GM18526 (cell line): ENCODE data around the gene STX8.

ENCODE experiments used
- POLR2A ChIP-seq: IDR thresholded peaks from 3 replicates; pipeline ENCODE4 v1.6.1; 2011; ENCODE audit not compliant: insufficient read length; ENCODE audit errors: extremely low read depth

Gene STX8

DNA sequence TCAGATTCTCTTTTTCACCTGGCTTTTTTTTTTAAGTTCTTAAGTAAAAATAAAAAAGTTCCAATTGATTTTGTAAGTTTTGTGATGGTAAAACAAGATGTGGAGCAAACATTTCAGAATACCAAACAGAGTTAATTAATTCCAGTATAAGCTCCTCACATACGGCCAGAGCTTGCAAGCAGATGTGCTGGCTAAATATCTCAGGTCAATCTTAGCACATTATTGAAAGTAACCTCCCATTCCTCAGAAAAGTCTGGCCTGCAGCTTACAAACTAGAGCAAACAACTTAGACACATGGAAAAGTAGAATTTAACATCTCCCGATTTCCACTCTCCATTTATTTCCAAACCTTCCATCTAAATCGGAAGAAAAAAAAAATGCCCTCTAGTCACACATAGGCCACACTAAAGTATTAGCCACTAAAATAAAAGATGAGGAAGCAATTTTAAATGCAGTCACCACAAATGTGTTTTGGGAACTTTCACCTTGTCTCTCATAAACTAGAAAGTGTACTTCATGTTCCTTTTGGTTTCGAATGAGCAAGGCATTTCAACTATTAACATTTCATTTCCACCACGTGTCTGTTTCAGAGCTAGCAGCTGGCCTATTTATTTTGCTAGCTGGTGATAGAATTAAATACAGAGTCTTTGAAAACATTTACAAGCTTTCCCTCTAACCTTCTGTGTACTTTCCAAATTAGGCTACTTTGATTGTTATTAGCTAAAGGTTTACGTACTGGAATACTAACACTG is 143.3 kb downstream of the STX8 start:
- no peak for TF ChIP-seq POLR2A

GRCh38 chr17:9431620-9432019 is 144.0 kb downstream of the STX8 start:
- no peak for TF ChIP-seq POLR2A

DNA sequence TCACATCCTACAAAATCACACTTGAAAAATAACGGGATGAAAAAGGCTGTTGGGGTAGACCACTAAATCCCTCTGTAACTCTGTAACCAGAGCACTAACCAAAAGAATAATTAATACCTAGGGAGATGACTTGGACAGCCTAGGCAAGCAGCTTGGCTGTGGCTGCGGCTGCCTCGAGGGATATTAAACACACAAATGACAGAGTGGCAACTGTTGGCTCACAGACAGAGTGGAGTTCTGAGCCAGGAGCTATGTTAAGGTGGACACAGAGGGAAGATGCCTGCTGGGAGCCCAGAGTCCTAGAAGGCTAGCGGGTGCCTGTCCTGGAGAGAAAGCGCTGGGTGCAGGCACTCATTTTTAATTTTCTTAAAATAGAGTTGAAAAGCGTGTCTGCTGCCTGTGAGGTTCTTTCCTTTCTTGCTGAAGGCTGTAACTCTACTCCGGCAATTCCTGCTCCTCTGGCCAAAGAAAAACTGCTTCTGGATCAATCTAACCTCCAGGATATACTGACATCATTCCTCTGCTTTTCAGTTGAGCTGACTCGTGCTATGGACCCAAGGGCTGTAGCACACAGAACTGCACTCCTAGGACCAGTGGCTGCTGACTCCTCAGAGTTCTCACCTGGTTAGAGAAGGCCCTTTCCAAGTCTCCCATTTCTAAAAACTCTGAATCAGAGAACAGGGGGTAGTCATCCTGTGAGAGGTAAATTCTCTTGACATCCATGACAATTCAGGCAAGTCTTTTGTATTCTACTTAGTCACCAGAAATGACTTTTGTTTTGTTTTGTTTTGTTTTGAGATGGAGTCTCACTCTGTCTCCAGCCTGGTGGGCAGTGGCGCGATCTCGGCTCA is 147.9 kb downstream of the STX8 start:
- TF ChIP-seq POLR2A, result no peak

GRCh38 chr17:9424071-9424640 is 151.5 kb downstream of the STX8 start:
- TF ChIP-seq POLR2A, result no peak

GRCh38 chr17:9421525-9421924 is 154.1 kb downstream of the STX8 start:
- TF ChIP-seq POLR2A, result no peak

DNA sequence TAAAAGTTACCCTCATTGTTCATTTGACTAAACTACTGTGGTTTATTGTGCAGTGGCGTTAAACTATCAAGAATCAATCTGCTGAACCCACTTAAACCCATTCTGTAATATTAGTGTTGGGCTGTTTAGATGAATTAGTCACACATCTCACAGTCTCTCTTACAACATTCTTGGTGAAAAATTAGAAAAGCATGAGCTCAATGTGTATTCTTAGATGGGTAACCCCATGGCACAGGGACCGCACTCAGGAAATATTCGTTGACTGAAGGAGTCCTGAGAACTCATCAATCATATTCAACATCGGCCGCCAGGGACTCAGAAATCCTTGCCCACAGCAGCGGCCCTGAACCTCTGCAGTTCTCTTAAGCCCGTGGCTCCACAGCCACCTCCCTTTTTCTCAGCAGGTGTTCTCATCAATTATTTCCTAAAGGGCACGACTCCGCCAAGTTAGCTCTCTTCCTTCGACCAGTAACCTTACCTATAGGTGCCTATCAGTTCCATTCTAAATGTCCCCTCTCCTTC is 155.6 kb downstream of the STX8 start:
- no peak for TF ChIP-seq POLR2A

DNA sequence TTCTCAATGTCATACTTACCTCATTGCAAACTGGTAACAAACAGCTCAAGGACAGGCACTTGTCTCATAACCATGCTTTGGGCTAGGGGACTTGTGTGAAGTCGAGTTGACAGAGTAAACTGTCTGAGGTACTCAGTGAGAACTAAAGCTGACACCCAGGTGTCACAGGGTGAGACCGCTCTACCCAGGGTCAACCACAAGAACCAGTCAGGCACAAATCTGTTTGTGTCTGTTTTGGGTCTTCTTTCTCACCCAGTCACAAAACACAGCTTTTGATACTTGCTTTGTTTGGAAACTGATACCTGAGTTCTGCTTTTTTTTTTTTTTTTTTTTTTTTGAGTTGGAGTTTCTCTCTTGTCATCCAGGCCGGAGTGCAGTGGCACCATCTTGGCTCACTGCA is 161.1 kb downstream of the STX8 start:
- no peak for TF ChIP-seq POLR2A

- TF ChIP-seq POLR2A, result no peak
These were observed 164.9 kb downstream of the STX8 start for GRCh38 chr17:9410737-9411136.

GRCh38 chr17:9410301-9410700 is 165.3 kb downstream of the STX8 start:
- no peak for TF ChIP-seq POLR2A

DNA sequence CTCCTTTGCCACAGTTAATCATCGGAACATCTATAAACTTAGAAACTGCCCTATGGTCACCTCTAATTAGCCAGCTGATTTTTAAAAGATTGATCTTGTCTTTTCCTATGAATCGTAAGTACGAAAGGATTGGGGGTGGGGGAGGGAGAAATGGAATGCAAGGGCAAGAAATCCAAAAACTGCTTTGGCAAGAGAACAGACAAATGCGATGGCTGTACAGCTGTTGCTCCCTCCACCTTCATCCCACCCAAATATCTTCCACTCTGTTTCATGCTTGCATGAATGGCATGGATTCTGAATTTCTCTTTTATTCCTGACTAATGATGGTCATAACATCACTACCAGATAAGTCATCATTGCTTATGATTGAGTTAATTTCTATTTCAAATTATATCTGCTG is 165.7 kb downstream of the STX8 start:
- TF ChIP-seq POLR2A, result no peak

GRCh38 chr17:9408868-9409829 is 166.5 kb downstream of the STX8 start:
- TF ChIP-seq POLR2A, result no peak

DNA sequence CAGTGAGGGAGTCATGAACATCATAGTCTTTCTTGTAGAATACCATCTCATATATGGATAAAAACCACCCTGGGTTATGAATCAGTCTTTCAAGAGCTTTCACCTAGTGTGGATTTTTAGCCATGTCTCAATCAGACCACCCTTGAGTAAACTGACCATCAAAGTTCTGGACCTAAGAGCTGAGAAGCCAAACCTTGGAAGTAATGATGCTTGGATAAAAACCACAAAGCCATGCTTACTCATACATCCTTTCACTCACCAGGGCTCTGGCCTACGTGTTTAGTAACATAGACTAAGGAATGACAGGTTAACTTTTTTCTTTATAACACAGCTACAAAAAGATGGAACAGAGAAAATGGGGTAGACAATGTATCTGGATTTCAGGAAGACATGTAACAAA is 167.2 kb downstream of the STX8 start:
- TF ChIP-seq POLR2A, result no peak

- no peak for TF ChIP-seq POLR2A
These were observed 169.5 kb downstream of the STX8 start for GRCh38 chr17:9406046-9406606.

- no peak for TF ChIP-seq POLR2A
These were observed 172.4 kb downstream of the STX8 start for GRCh38 chr17:9403257-9403656.

GRCh38 chr17:9402590-9403199 is 172.9 kb downstream of the STX8 start:
- TF ChIP-seq POLR2A, result no peak

DNA sequence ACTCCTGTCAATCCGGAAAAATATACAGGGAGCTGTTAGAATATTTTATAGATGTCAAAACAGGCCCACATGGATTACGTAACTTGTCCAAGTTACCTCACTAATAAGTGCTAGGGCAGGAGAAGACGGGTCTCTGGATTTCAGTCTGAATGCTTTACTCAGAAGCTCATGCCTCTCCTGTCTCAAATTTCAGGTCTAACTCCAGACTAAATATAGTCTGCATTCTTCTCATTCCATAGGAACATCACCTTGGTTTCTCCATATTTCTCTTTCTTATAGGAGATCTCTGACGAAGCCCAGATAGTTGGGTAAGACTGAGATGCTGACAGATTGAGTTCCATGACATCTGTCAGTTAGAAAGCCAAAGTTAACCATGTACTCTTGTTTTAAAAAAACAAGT is 174.2 kb downstream of the STX8 start:
- TF ChIP-seq POLR2A, result no peak
